Transverse colon (tissue), 4 donors: ENCODE data around the gene OLAH. TPM values are rescaled to one million over a fixed set of nuclear protein-coding genes. Genes with fewer than 3 reads are reported as not detected.

Experiments
- DNase-seq: peaks from one replicate; pipeline ENCODE4 v3.0.0-alpha.2; 2019
- H3K27ac ChIP-seq, 4 donors: fragments of 200-600 bp; sonication (generic); 2 replicates each; pipeline ENCODE4 v1.5.1; 2016 to 2018; ENCODE audit warnings: inconsistent platforms in 4 of 4
- H3K27me3 ChIP-seq: fragments of 200-600 bp; sonication (generic); 2 replicates; pipeline ENCODE4 v1.5.1; 2017; ENCODE audit warnings: inconsistent platforms
- H3K36me3 ChIP-seq, 4 donors: fragments of 200-600 bp; sonication (generic); 2 replicates each; pipeline ENCODE4 v1.5.1; 2017 to 2019; ENCODE audit warnings: inconsistent platforms in 4 of 4
- H3K4me1 ChIP-seq, 4 donors: fragments of 200-600 bp; sonication (generic); 2 replicates each; pipeline ENCODE4 v1.5.1; 2017 to 2020; ENCODE audit warnings: inconsistent platforms in 4 of 4
- H3K4me3 ChIP-seq, 4 donors: fragments of 200-600 bp; sonication (generic); 1 replicate in 1 of 4; 2 replicates in 3 of 4; pipeline versions ENCODE4 v1.5.1 to v1.6.1; 2017 to 2019; ENCODE audit warnings: inconsistent platforms in 4 of 4
- H3K9me3 ChIP-seq, 2 donors: fragments of 200-600 bp; sonication (generic); 2 replicates each; pipeline ENCODE4 v1.5.1; 2017 to 2019; ENCODE audit warnings: inconsistent platforms in 2 of 2
- EP300 ChIP-seq: sonication (generic); formaldehyde crosslinking; IDR thresholded peaks from one replicate; pipeline ENCODE4 v1.6.1; 2017; ENCODE audit warnings: antibody characterized with exemption, low read depth
- POLR2A ChIP-seq: fragments of 450-650 bp; IDR thresholded peaks from one replicate; pipeline ENCODE4 v1.6.1; 2016; ENCODE audit warnings: antibody characterized with exemption, mild to moderate bottlenecking, moderate library complexity
- POLR2AphosphoS5 ChIP-seq, 3 donors: sonication (generic); formaldehyde crosslinking; IDR thresholded peaks; one replicate each; pipeline ENCODE4 v1.6.1; 2016; ENCODE audit warnings: antibody characterized with exemption in 3 of 3
- WGBS, 2 donors: methylation state at CpG; one replicate each; pipeline ENCODE4 v1.1.5; 2018; ENCODE audit warnings: low coverage in 1 of 2; 5-methylcytosine and 5-hydroxymethylcytosine counted together
- in situ Hi-C, 4 donors: fragments of 200-750 bp; cut with MboI; loops; one replicate each; pipeline versions ENCODE4 v1.15.0 to v1.15.1; 2017; ENCODE audit warnings: low sequenced_read_pairs in 3 of 4, low pct_ligation_motif_present in 1 of 4, low pct_unique_long_range_greater_than_20kb in 1 of 4
- intact Hi-C: fragments of 100-400 bp; cut with DNase I; formaldehyde crosslinking; loops from one replicate; pipeline ENCODE4 v1.15.1; 2023; ENCODE audit warnings: low total_unique reads
- total RNA-seq, 4 donors: library from RNA; depleted of rRNA; stranded (reverse); fragments of >200 nt; gene quantifications; one replicate each; pipeline ENCODE4 v1.1.0, GENCODE V29; 2016
- TF ChIP-seq, protein P1 (sequence below), 5 experiments: fragments of 200-600 bp in 3 of 5; fragments of 450-650 bp in 2 of 5; sonication (generic) in 3 of 5; IDR thresholded peaks; 1 replicate in 2 of 5; 2 replicates in 3 of 5; pipeline ENCODE4 v1.5.1; 2016 to 2017; ENCODE audit warnings: antibody characterized with exemption in 5 of 5, inconsistent platforms in 3 of 5, mild to moderate bottlenecking in 2 of 5, moderate library complexity in 1 of 5

The OLAH gene
- total RNA-seq, 4 donors from 2014 or later = not detected

DNA sequence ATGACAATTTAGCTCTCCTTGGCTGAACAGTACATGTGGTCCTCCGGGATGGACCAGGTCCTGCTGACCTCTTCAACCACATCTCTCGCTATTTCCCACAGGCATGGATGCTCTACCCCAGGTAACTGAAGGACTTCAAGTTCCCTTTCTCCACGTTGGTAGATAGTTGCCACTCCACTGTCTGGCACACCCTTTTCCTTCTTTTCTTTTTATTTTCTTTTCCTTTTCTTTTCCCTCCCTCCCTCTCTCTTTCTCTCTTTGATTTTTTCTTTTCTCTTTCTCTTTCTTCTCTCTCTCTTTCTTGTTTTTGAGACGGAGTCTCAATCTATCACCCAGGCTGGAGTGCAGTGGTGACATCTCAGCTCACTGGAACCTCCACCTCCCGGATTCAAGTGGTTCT is 47.7 kb downstream of the OLAH start:
- in situ Hi-C loops (no loop called here), intact Hi-C loops (no loop called here)
- Histone ChIP-seq H3K36me3 (no peaks in the 10 kb centered on the region), H3K27ac (no peak overlapping the region), H3K4me1 (peaks cover 8 to 14% (median 9%) of the 10 kb centered on the region in 4 donors), H3K27me3 (no peaks in the 10 kb centered on the region), H3K9me3 (no peaks in the 10 kb centered on the region), H3K4me3 (no peak overlapping the region)
- TF ChIP-seq POLR2A (no peak), POLR2AphosphoS5 (IDR thresholded peaks at IDR 0.05) (no peak), EP300 (no peak)
- TF ChIP-seq, protein P1, sequence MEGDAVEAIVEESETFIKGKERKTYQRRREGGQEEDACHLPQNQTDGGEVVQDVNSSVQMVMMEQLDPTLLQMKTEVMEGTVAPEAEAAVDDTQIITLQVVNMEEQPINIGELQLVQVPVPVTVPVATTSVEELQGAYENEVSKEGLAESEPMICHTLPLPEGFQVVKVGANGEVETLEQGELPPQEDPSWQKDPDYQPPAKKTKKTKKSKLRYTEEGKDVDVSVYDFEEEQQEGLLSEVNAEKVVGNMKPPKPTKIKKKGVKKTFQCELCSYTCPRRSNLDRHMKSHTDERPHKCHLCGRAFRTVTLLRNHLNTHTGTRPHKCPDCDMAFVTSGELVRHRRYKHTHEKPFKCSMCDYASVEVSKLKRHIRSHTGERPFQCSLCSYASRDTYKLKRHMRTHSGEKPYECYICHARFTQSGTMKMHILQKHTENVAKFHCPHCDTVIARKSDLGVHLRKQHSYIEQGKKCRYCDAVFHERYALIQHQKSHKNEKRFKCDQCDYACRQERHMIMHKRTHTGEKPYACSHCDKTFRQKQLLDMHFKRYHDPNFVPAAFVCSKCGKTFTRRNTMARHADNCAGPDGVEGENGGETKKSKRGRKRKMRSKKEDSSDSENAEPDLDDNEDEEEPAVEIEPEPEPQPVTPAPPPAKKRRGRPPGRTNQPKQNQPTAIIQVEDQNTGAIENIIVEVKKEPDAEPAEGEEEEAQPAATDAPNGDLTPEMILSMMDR (IDR thresholded peaks at IDR 0.05) = no peak
- DNase-seq = no peak
- WGBS, 2 donors = 90 to 93% methylated on average over 2 to 5 of the region's 5 CpGs

DNA sequence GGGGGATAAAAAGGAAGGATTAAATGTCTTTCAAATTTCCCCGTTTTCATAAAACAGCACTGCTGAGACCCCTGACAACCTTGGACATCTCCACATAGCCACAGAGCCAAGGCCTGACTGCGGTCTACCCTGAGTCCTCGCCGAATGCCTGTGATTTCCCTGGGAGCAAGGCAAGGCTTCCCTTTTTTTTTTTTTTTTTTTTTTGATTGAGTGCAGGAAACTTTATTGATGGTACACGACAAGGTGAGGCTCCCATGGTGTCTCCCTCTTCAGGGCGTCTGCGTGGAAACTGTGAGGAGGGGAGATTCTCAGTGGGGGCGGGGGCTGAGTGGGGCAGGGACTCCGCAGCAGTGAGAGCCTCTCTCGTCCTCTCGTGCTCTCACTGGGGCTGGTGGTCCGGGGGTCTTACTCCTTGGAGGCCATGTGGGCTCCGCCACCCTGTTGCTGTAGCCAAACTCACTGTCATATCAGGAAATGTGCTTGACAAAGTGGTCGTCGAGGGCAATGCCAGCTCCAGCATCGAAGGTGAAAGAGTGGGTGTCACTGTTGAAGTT is 49.2 kb downstream of the OLAH start:
- H3K4me1 ChIP-seq = peaks cover 7 to 18% (median 12%) of the 10 kb centered on the region in 4 donors
- no peaks in the 10 kb centered on the region for H3K9me3 ChIP-seq
- in situ Hi-C loops = no loop called here
- TF ChIP-seq, protein P1 (IDR thresholded peaks at IDR 0.05) = no peak
- TF ChIP-seq POLR2A = no peak
- TF ChIP-seq POLR2AphosphoS5 (IDR thresholded peaks at IDR 0.05) = no peak
- no peak for TF ChIP-seq EP300
- no peak overlapping the region for H3K27ac ChIP-seq
- 92 to 96% methylated on average over 4 to 15 of the region's 16 CpGs for WGBS, 2 donors
- H3K36me3 ChIP-seq = no peaks in the 10 kb centered on the region
- DNase-seq = no peak
- H3K4me3 ChIP-seq = no peak overlapping the region
- intact Hi-C loops = no loop called here
- no peaks in the 10 kb centered on the region for H3K27me3 ChIP-seq

DNA sequence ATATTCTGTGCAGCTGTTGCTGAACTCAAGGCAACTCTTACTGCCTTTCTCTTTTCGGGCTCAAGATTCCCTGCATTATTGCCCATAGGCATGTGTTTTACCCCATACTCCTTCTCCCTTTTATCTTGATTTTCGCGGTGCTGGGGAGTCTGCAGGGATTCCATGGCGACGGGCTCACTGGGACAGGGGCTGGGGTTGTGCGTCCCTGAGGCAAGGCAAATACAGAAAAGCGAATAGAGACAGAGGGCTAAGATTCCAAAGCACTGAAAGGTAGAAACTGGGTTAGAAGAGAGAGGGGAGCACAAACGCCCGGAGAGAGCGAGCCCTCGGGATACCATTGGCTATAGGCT is 52.9 kb downstream of the OLAH start:
- Histone ChIP-seq H3K9me3 (no peaks in the 10 kb centered on the region), H3K4me1 (peaks cover 17 to 32% (median 26%) of the 10 kb centered on the region in 4 donors), H3K27ac (peak overlapping the region; percentile 87 to 99 (median 96)), H3K27me3 (no peaks in the 10 kb centered on the region), H3K36me3 (no peaks in the 10 kb centered on the region), H3K4me3 (peak overlapping the region; percentile 58 to 95 (median 82))
- WGBS, 2 donors = 0% methylated on average over 1 to 11 of the region's 11 CpGs
- intact Hi-C loops (no loop called here), in situ Hi-C loops (no loop called here)
- DNase-seq = no peak
- TF ChIP-seq POLR2AphosphoS5 (IDR thresholded peaks at IDR 0.05) (no peak), POLR2A (no peak), EP300 (no peak)
- TF ChIP-seq, protein P1 (IDR thresholded peaks at IDR 0.05) = no peak

DNA sequence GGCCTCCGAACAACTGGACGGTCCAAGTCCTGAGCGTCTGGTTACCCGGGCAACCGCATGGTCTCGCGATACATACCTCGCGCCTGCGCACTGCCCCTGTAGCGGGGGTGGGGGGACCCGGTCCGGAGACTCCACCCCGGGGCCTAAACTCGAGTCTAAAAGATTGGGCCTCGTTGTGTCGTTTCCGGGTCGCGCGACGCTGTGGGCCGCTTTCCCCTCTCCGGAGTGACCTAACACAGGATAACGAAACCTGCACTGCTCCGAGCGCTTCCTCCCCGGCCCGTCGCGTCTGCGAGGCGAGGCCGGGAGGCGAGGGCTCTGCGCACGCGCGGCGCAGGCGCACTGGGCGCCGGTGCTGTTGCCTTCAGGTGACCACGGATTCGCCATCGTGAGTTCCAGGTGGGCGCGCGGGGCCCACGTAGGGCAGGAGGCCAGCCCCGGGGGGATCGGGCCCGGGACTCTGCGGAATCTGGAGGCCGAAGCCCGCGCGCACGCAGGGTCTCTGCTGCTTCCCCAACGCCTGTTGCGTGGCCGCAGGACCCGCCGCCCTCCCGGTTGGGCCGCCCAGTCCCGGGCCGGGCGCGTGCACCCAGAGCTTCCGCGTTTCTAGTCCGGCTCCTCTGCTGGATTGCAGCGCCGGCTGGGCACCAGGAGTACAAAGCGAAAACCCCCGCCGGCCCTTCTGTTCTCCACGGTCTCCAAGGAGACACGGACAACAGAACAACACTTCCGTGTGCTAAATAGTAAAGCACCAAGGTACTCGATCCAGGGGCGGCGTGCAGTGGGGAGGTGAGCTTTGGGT is 53.5 kb downstream of the OLAH start, which contains the start of gene RPP38:
RPP38 (plus strand) TSS at position 345 of the 802 bp plus-strand sequence. CDS start 5,960 bp downstream, outside the sequence.
- intact Hi-C loops (no loop called here), in situ Hi-C loops (no loop called here)
- Histone ChIP-seq H3K4me3 (peak within 1 kb of the TSS; percentile 58 to 95 (median 82)), H3K4me1 (peaks cover 17 to 32% (median 26%) of the 10 kb centered on the region in 4 donors), H3K27me3 (no peaks in the 10 kb centered on the region), H3K36me3 (no peaks in the 10 kb centered on the region), H3K27ac (peak within 1 kb of the TSS; percentile 87 to 99 (median 96)), H3K9me3 (no peaks in the 10 kb centered on the region)
- WGBS, 2 donors = 0 to 2% methylated on average over 1 to 60 of the region's 84 CpGs
- DNase-seq = peak; percentile 98
- TF ChIP-seq POLR2A = peak; percentile 84
- TF ChIP-seq EP300 = no peak
- TF ChIP-seq POLR2AphosphoS5 (IDR thresholded peaks at IDR 0.05) = peak; percentile 66 to 88 (median 81)
- TF ChIP-seq, protein P1 (IDR thresholded peaks at IDR 0.05) = no peak
